GM12878 (cell line): ENCODE data around the gene ALDH3A2.

Experiments
- CEBPB ChIP-seq, 2 experiments: fragments of 150-350 bp in 1 of 2; IDR thresholded peaks; 2 replicates each; pipeline ENCODE4 v1.6.1; 2012 to 2014; ENCODE audit warnings: low read depth in 2 of 2, low read length in 2 of 2, borderline replicate concordance in 1 of 2, inconsistent platforms in 1 of 2
- CHD2 ChIP-seq: IDR thresholded peaks from 2 replicates; pipeline ENCODE4 v1.6.1; 2011; ENCODE audit warnings: low read depth, low read length, improper control_type of control experiment, borderline replicate concordance
- EZH2 ChIP-seq: IDR thresholded peaks from 2 replicates; pipeline ENCODE4 v1.6.1; 2012; ENCODE audit warnings: low read depth, mild to moderate bottlenecking, control low read depth, inconsistent platforms, low read length, borderline replicate concordance; ENCODE audit not compliant: control insufficient read depth
- IKZF1 ChIP-seq: fragments of 450-650 bp; conservative IDR thresholded peaks from 2 replicates; pipeline ENCODE4 v1.6.1; 2017; ENCODE audit warnings: antibody characterized with exemption, mild to moderate bottlenecking
- NR2F1 ChIP-seq: fragments of 450-650 bp; conservative IDR thresholded peaks from 2 replicates; pipeline ENCODE4 v1.6.1; 2017; ENCODE audit warnings: mild to moderate bottlenecking
- POLR2A ChIP-seq: IDR thresholded peaks from 2 replicates; pipeline ENCODE4 v1.6.1; 2011; ENCODE audit warnings: low read depth, mild to moderate bottlenecking, low read length
- POLR2AphosphoS5 ChIP-seq: IDR thresholded peaks from 2 replicates; pipeline ENCODE4 v1.6.1; 2011; ENCODE audit warnings: mild to moderate bottlenecking, low read length, inconsistent platforms

- no peak for TF ChIP-seq EZH2
- no peak for TF ChIP-seq POLR2AphosphoS5
- no peak for TF ChIP-seq CHD2
- no peak for TF ChIP-seq IKZF1
- TF ChIP-seq POLR2A: no peak
- no peak for TF ChIP-seq NR2F1
- no peak for TF ChIP-seq CEBPB (IDR thresholded peaks at IDR 0.05; ENCODE audit: borderline replicate concordance in 1 of 2, low read depth in 2 of 2, low read length in 2 of 2)
Observed at GRCh38 chr17:19651451-19652238, 3.1 kb downstream of the ALDH3A2 start.
